ENCODE measurements around the gene CTNNA1. TPM values are rescaled to one million over a fixed set of nuclear protein-coding genes. Genes with fewer than 3 reads are reported as not detected.
A peak's percentile ranks its signal among the peaks of the same experiment; 100 is the strongest.
"Not testable (repeated sequence)": the region's sequence is repeated elsewhere in the genome, so short reads cannot be mapped to it uniquely, and the experiment has no call there.

Gene CTNNA1
- total RNA-seq, 1 donor from 2014 or later: 331 TPM

DNA sequence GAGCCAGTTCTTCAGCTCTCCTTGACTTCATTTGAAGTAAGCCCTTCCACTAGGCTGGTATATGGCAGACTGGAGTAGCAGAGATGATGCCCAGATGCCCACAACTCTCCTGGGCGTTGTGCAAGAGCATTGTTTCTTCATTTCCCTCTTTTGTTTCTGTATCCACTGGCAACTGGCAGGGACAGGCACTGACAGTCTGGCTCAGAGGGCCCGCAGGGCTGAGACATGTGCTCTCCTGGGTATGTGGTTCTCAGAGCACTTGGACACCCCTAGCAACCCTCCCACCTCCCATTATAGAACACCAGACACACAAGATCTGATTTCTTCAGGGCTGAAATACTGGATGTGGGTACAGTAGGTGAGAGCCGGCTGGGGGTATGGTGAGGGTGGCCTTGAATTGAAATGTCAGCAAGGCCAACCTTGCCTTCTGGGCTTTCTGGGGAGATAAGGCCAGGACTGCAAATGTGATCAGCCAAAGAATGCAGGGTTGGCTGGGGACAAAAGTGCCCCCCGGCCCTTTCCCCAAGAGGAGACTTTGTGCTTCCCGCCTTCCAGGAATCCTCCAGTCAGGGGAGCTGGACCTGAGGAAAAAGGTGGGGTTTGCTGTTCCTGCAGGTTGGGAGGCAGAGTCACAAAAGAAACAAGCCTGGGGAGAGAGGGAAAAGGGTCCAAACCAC lies 28.6 kb upstream of the CTNNA1 start:
- H3K4me3 ChIP-seq (ENCODE audit: low read depth, low read length): no peak overlapping the region
- DNase-seq (ENCODE audit: low read depth): no peak
- TF ChIP-seq CTCF (conservative IDR thresholded peaks at IDR 0.05; ENCODE audit: low read depth, low read length): no peak

GRCh38 chr5:138725153-138725817 lies 27.9 kb upstream of the CTNNA1 start:
- no peak overlapping the region for H3K4me3 ChIP-seq (ENCODE audit: low read depth, low read length)
- DNase-seq (ENCODE audit: low read depth): no peak
- peak; percentile 48 for TF ChIP-seq CTCF (conservative IDR thresholded peaks at IDR 0.05; ENCODE audit: low read depth, low read length)

DNA sequence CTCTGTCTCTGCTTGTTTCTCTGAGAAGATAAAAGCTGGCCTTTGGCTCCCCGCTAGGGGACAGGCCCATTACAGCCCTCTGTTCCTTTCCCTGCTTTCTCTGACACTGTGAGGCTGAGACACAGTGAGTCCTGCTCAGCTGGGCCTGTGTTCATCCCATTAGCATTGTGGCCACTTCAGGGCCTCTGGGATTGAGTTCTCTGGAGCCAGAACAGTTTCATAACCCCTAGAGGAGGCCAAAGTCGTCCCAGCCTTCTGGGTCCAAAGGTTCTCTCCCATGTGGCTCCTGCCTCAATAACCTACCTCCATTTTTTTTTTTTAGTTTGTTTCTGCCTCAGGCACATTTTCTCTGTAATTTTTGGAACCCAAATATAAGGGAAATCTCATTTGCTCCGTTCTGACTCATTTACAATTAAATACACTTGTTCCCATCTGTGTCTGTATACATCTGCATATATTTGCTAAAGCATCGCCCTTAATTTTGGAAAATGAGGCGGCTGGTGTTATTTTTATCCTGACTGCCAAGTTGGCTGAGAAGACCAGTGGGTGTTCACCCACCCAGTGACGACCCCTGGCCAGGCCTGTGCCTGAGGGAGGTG lies 27.3 kb upstream of the CTNNA1 start:
- H3K4me3 ChIP-seq (ENCODE audit: low read depth, low read length): no peak overlapping the region
- TF ChIP-seq CTCF (conservative IDR thresholded peaks at IDR 0.05; ENCODE audit: low read depth, low read length): no peak
- no peak for DNase-seq (ENCODE audit: low read depth)

DNA sequence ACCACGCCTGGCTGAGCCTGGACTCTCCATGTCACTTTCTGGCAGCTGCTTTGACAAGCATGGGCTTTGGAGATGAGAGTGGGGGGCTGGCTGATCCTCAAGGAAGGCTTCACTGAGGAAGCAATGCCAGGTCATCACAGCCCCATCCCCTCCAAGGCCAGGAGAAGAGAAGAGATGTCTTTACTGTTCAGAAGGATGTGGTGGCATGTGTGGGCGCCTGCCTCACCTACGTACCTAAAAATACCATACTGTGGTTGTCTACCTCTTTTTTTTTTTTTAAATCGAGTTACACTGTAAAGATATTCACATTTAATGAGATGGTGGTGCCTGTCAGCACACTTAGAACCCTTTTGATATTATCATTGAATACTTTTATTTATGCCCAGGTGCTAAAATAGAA lies 26.4 kb upstream of the CTNNA1 start:
- TF ChIP-seq CTCF (conservative IDR thresholded peaks at IDR 0.05; ENCODE audit: low read depth, low read length): no peak
- no peak for DNase-seq (ENCODE audit: low read depth)
- no peak overlapping the region for H3K4me3 ChIP-seq (ENCODE audit: low read depth, low read length)

GRCh38 chr5:138730496-138730895 lies 22.7 kb upstream of the CTNNA1 start:
- not testable (repeated sequence) for DNase-seq (ENCODE audit: low read depth); H3K4me3 ChIP-seq (ENCODE audit: low read depth, low read length)

- no peak overlapping the region for H3K4me3 ChIP-seq (ENCODE audit: low read depth, low read length)
- no peak for DNase-seq (ENCODE audit: low read depth)
- TF ChIP-seq CTCF (conservative IDR thresholded peaks at IDR 0.05; ENCODE audit: low read depth, low read length): no peak
Measured at GRCh38 chr5:138732466-138732865, 20.8 kb upstream of the CTNNA1 start.

DNA sequence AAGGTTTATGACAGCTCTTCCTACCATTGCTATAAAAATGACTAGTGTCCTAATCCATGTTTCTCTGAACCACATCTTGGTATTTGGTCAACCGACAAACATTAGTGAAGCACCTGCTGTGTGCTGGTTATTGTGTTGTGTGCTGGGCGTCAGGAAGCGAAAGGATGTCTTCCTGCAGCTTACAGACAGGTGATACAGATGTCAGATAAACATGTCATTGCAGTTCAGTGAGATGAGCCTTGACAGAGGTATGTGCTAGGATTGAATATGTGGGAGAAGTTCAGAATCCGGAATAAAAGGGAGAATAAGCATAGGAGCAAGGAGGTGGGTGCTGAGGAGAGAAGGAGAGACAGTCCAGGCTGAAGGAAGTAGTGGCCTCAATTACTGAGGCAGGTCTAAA lies 20.3 kb upstream of the CTNNA1 start:
- DNase-seq (ENCODE audit: low read depth): no peak
- no peak for TF ChIP-seq CTCF (conservative IDR thresholded peaks at IDR 0.05; ENCODE audit: low read depth, low read length)
- H3K4me3 ChIP-seq (ENCODE audit: low read depth, low read length): no peak overlapping the region

All from epithelial cell of proximal tubule (primary cell).